IPS-18c (cell line): ENCODE measurements around the gene DCAKD.
A peak's percentile ranks its signal among the peaks of the same experiment; 100 is the strongest.

Experiments
- H3K4me3 ChIP-seq: 2 replicates; pipeline ENCODE4 v1.7.0; 2013; ENCODE audit warnings: low read depth, mild to moderate bottlenecking, low read length, moderate library complexity; ENCODE audit not compliant: insufficient read depth
- H3K9me3 ChIP-seq: one replicate; pipeline ENCODE4 v1.6.1; 2013; ENCODE audit warnings: mild to moderate bottlenecking, low read length, moderate library complexity; ENCODE audit not compliant: control insufficient read depth, insufficient read depth

DCAKD gene, protein sequence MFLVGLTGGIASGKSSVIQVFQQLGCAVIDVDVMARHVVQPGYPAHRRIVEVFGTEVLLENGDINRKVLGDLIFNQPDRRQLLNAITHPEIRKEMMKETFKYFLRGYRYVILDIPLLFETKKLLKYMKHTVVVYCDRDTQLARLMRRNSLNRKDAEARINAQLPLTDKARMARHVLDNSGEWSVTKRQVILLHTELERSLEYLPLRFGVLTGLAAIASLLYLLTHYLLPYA

DNA sequence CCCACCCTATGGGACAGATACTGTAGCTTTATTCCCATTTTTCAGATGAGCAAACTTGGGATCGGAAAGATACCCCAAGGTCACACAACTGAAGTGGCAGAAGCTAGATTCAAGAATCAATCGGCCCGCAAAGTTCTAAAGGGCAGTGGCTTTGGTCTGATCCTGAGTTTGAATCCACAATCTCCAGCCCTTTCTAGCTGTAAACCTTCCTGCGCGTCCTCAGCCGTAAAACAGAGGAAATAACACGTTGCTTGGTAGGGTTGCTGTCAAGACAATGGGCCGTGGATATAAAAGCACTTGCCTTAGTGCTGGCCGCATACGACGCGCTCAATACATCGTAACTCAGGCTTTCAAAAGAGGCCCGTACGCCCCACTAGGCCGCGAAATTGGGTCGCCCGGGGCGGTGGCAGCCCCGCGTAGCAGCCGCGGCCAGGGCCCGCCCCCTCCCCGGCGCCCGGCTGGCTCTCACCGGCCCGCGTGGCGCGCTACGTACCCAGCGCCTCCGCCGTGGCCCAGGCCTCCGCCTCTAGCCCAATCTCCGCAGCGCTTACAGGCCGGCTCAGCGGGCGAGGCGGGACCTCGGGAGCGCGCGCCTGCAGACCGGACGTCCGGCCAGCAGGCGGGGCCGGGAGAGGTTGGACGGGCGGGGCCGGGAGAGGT is at the start of gene DCAKD:
Gene DCAKD (minus strand): TSS at position 573 of the 660 bp plus-strand sequence. CDS start 16,747 bp downstream, outside the sequence.
- peak within 1 kb of the TSS; percentile 98 for H3K4me3 ChIP-seq
- no peaks in the 10 kb centered on the region for H3K9me3 ChIP-seq

DNA sequence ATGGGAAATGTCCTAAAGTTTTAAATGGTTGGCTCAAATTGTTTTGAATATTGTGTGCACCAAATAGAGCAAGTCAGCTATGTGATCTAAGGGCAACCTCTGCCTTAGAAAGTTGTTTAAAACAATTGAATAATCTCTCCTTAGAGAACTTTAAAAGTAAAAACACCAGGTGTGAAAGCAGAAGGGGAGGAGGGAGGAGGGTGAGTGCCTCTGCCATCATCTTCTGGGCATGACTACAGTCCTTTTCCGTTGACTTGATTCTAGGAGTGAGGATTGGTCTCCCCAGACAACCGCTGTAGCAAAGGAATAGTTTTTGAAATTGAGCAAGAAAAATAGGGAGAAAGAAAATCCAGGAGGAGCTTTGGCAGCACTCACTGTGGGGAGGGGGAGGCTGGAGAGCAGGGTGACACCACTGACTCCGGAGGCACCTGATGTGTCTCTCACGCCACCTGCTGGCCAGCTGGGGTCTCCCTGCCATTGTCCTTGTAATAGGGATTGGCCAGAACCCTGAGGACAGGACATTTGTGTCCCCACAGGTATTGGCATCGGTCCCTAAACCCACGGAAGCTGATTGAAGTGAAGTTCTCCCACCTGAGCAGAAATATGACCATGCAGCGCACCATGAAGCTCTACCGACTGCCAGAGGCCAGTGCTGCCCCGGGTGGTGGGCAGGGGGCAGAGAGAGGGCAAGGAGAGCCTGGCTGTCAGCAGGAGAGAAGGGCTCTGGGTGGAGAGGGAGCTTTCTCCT is 47.6 kb upstream of the DCAKD start:
- peaks cover 3% of the 10 kb centered on the region for H3K9me3 ChIP-seq
- H3K4me3 ChIP-seq, result no peak overlapping the region

DNA sequence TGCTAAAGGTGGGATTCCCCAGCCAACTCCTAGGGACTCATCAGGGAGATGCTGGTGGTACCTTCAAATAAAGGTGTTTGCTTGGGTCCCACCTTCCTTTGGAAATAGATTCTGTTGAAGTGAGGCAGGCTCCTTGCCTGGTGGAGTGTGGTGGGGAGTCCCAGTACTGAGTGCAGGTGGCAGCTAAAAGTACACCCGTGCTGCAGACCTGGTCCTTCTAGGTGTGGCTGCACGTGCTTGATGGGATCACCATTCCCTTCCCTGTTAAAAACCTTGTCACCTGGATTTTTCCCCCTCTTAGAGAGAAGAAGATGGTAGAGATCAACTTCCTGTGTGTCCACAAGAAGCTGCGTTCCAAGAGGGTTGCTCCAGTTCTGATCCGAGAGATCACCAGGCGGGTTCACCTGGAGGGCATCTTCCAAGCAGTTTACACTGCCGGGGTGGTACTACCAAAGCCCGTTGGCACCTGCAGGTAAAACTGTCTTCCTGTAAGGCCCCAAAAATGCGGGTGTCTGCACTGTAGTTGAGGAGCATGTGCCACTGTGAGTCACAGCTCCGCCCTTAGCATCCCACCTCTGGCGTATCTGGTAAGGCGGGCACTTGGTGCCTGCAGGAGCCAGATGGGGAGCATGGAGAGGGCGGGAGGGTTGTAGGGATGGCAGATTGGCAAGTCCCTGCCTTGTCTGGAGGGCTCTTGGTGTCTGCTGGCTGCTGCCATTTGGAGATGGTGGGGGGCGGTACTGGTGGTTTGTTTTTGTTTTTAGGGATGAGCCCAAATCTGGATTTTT is 46.8 kb upstream of the DCAKD start:
- H3K9me3 ChIP-seq, result peaks cover 3% of the 10 kb centered on the region
- no peak overlapping the region for H3K4me3 ChIP-seq

DNA sequence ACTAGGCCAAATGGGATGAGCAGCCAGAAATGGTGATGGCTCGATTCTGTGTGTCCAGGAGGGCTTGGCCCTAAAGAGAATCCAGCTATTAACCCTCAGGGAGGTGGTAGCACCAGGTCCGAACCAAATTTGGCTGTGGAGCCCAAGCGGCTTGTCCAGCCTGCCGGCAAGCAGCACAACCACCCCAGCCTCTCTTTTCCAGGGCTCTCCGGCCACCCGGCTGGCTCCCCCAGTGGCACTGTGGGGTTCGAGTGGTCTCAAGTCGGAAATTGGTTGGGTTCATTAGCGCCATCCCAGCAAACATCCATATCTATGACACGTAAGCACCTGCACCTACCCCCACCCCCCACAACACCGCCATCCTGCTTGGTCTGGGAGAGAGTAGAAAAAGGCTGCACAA is 45.5 kb upstream of the DCAKD start:
- Histone ChIP-seq H3K4me3 (no peak overlapping the region), H3K9me3 (peaks cover 3% of the 10 kb centered on the region)

DNA sequence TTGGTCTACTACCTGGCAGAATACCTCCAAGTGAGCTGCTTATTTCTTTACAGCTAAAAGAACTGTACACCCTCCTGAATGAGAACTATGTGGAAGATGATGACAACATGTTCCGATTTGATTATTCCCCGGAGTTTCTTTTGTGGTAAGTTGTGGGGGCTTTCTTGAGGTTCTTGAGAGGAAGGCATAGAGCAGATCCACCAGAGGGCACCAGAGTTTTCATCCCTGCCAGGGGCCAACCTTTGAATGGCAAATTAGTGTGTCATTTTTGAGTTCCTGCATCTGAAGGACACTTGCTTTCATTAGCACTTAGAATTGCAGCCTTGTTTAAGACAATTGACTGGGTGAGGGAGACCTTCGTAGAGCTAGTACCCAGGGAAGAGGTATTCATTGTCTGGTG is 44.7 kb upstream of the DCAKD start:
- Histone ChIP-seq H3K9me3 (peaks cover 3% of the 10 kb centered on the region), H3K4me3 (no peak overlapping the region)

DNA sequence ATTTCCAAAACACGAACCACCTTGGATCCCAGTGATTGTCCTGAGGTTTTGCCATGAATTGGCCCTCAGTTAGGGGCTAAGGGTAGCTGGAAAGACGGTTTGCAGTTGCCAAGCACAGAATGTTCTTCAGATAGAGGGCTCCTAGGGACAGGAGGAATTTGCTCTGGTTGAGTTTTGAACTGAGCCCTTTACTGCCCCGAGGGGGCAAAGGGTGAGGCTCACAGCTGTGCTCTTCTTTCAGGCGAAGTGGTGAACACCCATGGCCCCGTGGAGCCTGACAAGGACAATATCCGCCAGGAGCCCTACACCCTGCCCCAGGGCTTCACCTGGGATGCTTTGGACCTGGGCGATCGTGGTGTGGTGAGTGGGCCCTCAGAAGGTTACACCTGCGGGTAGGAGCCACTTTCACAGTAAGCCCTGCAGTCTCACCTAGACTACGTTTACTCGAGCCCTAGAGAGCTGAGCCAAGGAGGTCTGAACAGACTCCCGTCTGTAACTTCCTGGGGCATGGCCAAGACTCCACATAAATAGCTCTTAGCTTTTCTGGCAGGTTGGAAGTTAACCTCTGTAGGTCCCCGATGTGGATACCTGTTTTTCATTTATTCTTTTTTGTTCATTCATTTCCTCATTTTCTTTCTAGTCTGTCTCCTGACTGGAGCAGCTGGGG is 42.1 kb upstream of the DCAKD start:
- H3K4me3 ChIP-seq, result no peak overlapping the region

DNA sequence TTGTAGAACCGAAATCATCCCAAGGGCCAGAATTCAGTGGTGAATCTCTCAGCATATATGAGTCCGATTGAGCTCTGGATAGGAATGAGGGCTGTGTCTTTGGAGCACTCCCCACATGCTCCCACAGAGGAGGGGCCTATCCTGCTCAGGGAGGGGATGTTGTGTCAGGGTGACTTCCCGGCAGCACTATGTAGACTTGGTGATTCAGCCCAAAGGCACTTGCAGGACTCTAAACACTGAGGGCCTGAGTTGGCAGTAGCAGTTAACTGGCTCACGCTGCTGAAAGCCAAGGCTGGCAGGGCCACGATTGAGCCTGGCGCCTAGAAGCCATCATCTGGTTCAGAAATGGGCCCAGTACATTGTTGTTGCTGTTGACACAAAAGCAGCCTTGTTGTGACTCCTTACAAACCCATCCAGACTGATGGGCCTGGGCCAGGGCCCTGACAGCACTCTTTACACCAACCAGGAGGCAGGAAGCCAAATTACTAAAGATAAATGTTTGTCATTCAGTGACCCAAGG is 41.5 kb upstream of the DCAKD start:
- no peak overlapping the region for H3K4me3 ChIP-seq
- peaks cover 3% of the 10 kb centered on the region for H3K9me3 ChIP-seq

More for the DNA sequence above, 42.1 kb upstream of the DCAKD start:
- H3K9me3 ChIP-seq, result peaks cover 3% of the 10 kb centered on the region

DNA sequence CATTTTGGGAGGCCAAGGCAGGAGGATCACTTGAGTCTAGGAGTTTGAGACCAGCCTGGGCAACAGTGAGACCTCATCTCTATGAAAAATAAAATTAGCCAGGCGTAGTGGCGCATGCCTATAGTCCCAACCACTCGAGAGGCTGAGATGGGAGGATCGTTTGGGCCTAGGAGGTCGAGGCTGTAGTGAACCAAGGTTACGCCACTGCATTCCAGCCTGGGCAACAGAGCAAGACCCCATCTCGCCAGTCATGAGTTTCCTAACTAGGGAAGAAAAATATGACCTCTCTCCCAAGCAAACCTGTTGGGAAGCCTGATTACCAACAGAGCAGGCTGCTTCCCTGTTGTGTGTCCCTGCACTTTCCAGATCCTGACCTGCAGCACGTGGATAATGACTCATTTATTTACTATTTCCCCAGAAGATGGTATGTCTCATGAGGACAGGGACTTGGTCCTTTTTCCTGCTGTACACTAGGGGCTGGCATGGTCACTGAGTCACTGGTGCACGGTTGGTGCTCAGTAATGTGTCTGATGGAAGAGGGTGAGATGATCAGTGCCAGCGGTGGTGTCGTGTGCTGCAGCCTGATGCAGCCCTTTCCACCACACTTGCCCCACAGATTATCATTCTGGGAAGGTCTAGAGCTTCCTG is 40.5 kb upstream of the DCAKD start:
- Histone ChIP-seq H3K9me3 (peaks cover 1% of the 10 kb centered on the region), H3K4me3 (no peak overlapping the region)

DNA sequence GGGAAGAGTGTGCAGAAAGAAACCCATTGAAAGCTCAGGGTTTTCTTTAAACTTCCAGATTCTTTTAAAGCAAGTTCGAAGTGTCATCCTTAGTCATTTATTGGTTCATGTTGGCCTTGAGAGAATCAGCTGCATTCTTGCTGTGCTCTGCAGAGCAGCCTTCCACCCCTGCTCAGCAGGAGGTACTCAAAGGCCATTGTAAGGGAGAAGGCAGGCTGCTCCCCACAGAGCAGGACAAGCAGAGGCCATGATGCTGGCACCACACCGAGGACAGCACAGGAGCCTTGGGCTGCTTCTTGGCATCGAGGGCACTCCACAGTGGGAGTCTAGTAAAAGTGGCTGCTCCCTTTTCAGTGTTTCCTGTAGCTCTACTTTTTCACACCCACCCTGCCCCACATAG is 39.3 kb upstream of the DCAKD start:
- no peak overlapping the region for H3K4me3 ChIP-seq
- H3K9me3 ChIP-seq, result no peaks in the 10 kb centered on the region

DNA sequence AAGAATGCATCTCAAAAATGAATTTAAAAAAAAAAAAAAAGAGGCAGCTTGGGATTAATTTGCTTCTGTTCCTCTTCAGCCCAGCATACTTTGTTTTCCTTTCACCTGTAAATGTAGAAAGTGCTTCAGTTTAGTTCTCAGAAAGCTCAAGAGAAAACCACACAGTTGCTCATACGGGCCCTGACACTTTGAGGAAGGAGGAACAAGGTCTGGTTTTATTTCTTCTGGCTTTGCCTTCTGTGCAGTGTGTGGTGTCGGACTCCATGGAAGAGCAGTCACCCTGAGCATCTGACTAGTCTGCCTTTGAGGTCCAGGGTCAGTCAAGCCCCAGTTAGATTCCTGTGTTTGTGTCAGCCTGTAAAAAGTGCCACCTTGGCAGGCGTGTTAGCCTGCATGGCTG is 37.3 kb upstream of the DCAKD start:
- no peaks in the 10 kb centered on the region for H3K9me3 ChIP-seq
- no peak overlapping the region for H3K4me3 ChIP-seq

DNA sequence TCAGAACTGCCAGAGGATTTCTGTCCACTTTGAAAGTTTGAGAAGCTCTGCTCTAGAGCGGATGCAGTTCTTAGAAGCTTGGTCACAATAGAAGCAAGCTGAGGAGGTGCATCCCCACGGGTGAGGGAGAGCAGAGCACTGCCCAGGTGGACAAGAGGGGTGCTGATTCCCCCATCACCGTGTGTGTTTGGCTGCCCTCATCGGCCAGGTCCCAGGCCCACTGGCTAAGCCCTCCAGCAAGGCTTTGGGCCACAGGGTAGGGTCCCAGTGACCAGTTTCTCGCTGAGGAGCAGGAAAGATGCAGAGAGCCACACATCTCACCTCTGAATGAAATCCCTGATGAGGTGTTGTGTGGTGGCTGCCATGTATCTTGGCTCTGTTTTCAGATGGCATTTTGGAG is 36.5 kb upstream of the DCAKD start:
- Histone ChIP-seq H3K4me3 (no peak overlapping the region), H3K9me3 (no peaks in the 10 kb centered on the region)

DNA sequence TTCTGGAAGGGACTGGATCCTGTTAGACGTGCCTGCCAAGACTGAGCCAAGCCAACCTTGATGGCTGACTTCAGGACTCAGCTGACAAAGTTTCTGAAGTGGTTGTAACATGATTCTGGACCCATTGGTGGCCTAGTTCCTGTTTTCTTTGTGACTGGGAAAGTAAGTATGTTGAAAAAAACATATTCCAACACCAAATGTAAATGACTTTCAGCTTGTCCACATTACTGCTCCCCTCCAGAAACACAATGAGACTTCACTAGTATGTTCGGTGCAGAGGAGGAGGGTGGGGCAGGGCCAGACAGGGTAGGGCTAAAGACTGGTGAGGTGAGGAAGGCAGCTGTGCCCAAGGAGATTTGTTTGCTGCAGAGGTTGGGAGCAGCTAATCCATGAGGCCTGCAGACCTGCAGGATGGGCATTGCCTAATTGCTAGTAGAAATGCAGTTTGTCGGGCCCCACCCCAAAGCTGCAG is 36.1 kb upstream of the DCAKD start:
- no peak overlapping the region for H3K4me3 ChIP-seq

DNA sequence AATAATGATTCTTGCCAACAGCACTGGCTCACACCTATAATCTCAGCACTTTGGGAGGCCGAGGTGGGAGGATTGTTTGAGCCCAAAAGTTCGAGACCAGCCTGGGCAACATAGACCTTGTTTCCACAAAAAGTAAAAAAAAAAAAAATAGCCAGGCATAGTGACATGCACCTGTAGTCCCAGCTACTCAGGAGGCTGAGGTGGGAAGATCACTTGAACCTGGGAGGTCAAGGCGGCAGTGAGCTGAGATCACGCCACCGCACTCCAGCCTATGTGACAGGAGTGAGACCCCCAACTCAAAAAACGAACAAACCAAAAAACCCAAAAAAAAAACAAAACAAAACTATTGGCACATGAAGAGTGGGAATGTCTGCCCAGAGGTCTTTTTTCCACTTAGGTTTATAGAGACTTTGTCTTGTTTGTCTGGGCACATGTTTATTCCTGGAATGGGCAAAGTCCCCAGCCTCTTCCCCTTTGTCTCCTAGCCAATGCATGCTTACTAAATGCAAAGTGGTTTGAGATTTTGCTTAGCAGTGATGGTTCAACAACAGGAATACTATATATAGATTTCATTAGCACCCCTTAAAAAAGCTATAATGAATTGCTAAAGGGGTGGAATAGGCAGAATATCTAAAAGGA is 35.6 kb upstream of the DCAKD start:
- H3K4me3 ChIP-seq, result no peak overlapping the region
- no peaks in the 10 kb centered on the region for H3K9me3 ChIP-seq

More for the DNA sequence above, 36.1 kb upstream of the DCAKD start:
- no peaks in the 10 kb centered on the region for H3K9me3 ChIP-seq

DNA sequence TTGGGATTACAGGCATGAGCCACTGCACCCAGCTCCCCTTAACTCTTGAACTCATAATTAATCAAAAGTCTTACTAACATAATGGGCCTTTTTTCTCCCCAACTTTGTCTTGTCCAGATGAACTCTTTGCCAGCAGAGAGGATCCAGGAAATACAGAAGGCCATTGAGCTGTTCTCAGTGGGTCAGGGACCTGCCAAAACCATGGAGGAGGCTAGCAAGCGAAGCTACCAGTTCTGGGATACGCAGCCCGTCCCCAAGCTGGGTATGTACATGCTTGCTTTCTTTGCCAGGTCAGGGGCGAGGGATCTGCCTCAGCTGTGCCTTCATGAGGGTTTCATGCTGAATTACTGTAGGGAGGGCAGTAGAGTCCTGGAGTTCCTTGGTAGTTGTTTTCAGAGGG is 35.0 kb upstream of the DCAKD start:
- no peak overlapping the region for H3K4me3 ChIP-seq
- H3K9me3 ChIP-seq, result no peaks in the 10 kb centered on the region

DNA sequence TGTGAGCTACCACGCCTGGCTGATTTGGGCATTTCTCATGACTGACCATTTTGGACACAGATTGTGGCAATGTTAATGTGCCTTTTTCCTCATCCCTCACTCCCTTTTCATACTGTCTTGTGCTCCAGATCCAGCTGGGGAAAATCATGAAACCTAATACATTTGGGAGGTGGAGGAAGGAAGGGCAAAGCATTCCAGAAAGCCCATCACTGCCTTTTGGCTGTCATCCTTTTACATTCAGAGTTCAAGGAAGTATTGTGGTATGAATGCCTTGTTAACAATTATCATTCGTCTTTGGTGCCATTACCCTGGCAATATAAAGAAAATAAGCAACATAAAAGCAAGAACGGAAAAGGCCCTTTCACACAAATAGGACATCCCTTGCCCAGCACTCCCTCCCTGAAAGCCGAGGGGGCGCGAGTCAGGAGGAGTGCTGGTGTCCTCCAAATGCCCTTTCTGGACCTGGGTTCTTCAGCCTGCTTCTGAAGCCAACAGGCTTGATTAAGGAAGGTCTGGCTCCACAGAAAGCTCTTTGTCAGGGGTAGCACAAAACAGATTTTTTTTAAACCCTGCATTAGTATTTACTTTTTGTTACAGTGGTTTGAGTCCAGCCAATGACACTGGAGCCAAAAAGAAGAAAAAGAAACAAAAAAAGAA is 29.7 kb upstream of the DCAKD start:
- H3K9me3 ChIP-seq, result no peaks in the 10 kb centered on the region
- H3K4me3 ChIP-seq, result no peak overlapping the region
